K562 (cell line): ENCODE results near the gene XIRP1. TPM values are rescaled to one million over a fixed set of nuclear protein-coding genes. Genes with fewer than 3 reads are reported as not detected.
A peak's percentile ranks its signal among the peaks of the same experiment; 100 is the strongest.

Experiments used
- ATAC-seq: fragments of 200-7000 bp; cut with Tn5 transposase; 3 replicates; pipeline ENCODE4 v1.9.1; 2020; ENCODE audit warnings: moderate library complexity
- BruUV-seq: library from RNA; stranded (reverse); fragments of 400-500 nt; replicated peaks from 2 replicates; lab custom pipeline; 2021; lab: Mats Ljungman, UMichigan
- CTCF ChIA-PET: fragments of 300-600 bp; formaldehyde crosslinking; extraction: SDS; loops from one replicate; lab custom pipeline; 2021; ENCODE audit warnings: low intra/inter-chr PET ratio; lab: Yijun Ruan, JAX
- POLR2A ChIA-PET: fragments of 300-600, 350-650 bp; sonication (Branson Sonifier 250); formaldehyde crosslinking; extraction: SDS; loops from one replicate; lab custom pipeline; 2021; ENCODE audit warnings: antibody characterized with exemption, inconsistent platforms; lab: Yijun Ruan, JAX
- DNase-seq, 4 experiments: peaks; one replicate each; pipeline versions ENCODE4 v3.0.0 to v3.0.0-alpha.2; 2011 to 2018; ENCODE audit warnings: low spot score in 3 of 4, mixed read lengths in 3 of 4; ENCODE audit errors: extremely low read depth in 1 of 4
- FAIRE-seq: peaks from 2 replicates; lab custom pipeline; 2011; peaks lifted over from hg19 to GRCh38; lab: Jason Lieb, UNC
- H2AFZ ChIP-seq: 2 replicates; pipeline ENCODE4 v1.6.0; 2011; ENCODE audit warnings: low read depth, low read length, control low read depth, inconsistent platforms
- H3K27ac ChIP-seq: fragments of 200-600 bp; 3 replicates; pipeline ENCODE4 v1.8.0; 2011; ENCODE audit warnings: low read depth, mild to moderate bottlenecking, control low read depth, inconsistent platforms, low read length, moderate library complexity, mixed read lengths; ENCODE audit errors: extremely low read depth
- H3K27me3 ChIP-seq, 2 experiments: fragments of 300-600 bp in 1 of 2; 2 replicates in 1 of 2; 3 replicates in 1 of 2; pipeline versions ENCODE4 v1.6.0 to v1.8.0; 2011; ENCODE audit warnings: inconsistent platforms in 2 of 2, low read length in 2 of 2, mild to moderate bottlenecking in 1 of 2, mixed read lengths in 1 of 2, moderate library complexity in 1 of 2; ENCODE audit not compliant: control insufficient read depth in 2 of 2, insufficient read depth in 2 of 2
- H3K36me3 ChIP-seq: fragments of 300-600 bp; 3 replicates; pipeline ENCODE4 v1.8.0; 2011; ENCODE audit warnings: mild to moderate bottlenecking, low read length, inconsistent platforms; ENCODE audit not compliant: control insufficient read depth, insufficient read depth
- H3K4me1 ChIP-seq, 2 experiments: fragments of 200-600 bp in 1 of 2; replicated peaks in 1 of 2; 2 replicates in 1 of 2; 3 replicates in 1 of 2; pipeline versions ENCODE4 v1.5.1 to v1.8.0; 2011; ENCODE audit warnings: inconsistent platforms in 2 of 2, low read length in 2 of 2, mild to moderate bottlenecking in 1 of 2, mixed read lengths in 1 of 2, moderate library complexity in 1 of 2; ENCODE audit not compliant: control insufficient read depth in 2 of 2, insufficient read depth in 2 of 2
- H3K4me2 ChIP-seq: 2 replicates; pipeline ENCODE4 v1.6.1; 2011; ENCODE audit warnings: low read length, control low read depth, inconsistent platforms, mixed read lengths; ENCODE audit not compliant: insufficient read depth
- H3K4me3 ChIP-seq: fragments of 200-600 bp; sonication (generic), shearing (Covaris generic); 2 replicates; pipeline ENCODE4 v1.5.1; 2016; ENCODE audit warnings: control low read depth, inconsistent platforms
- H3K79me2 ChIP-seq: fragments of 200-600 bp; 3 replicates; pipeline ENCODE4 v1.8.0; 2011; ENCODE audit warnings: low read length, inconsistent platforms; ENCODE audit not compliant: control insufficient read depth, insufficient read depth
- H3K9ac ChIP-seq, 2 experiments: 2 replicates each; pipeline versions ENCODE4 v1.6.0 to v1.6.1; 2011; ENCODE audit warnings: low read depth in 2 of 2, low read length in 2 of 2, control low read depth in 1 of 2, inconsistent platforms in 1 of 2, mild to moderate bottlenecking in 1 of 2, mixed read lengths in 1 of 2; ENCODE audit not compliant: insufficient read depth in 1 of 2
- H3K9me1 ChIP-seq: one replicate; pipeline ENCODE4 v1.6.0; 2011; ENCODE audit warnings: inconsistent platforms, mild to moderate bottlenecking, low read length, moderate library complexity; ENCODE audit not compliant: control insufficient read depth, insufficient read depth
- H3K9me3 ChIP-seq: replicated peaks from 2 replicates; pipeline ENCODE4 v1.5.1; 2011; ENCODE audit warnings: low read depth, low read length, inconsistent platforms; ENCODE audit not compliant: control insufficient read depth, insufficient read depth
- H4K20me1 ChIP-seq: replicated peaks from 2 replicates; pipeline ENCODE4 v1.6.1; 2011; ENCODE audit warnings: low read length, inconsistent platforms, mixed read lengths; ENCODE audit not compliant: control insufficient read depth, insufficient read depth
- CBX1 ChIP-seq: sonication (generic); IDR thresholded peaks from 2 replicates; pipeline ENCODE4 v1.6.1; 2016; ENCODE audit warnings: antibody characterized with exemption, low read depth, mild to moderate bottlenecking
- MECOM ChIP-seq: fragments of 250-450 bp; sonication (Bioruptor Pico); IDR thresholded peaks from 2 replicates; pipeline ENCODE4 v1.8.0; 2022; ENCODE audit warnings: inconsistent platforms
- PHB2 ChIP-seq: fragments of 450-650 bp; IDR thresholded peaks from 2 replicates; pipeline ENCODE4 v1.6.1; 2017; ENCODE audit warnings: low read depth
- RERE ChIP-seq: sonication (generic); formaldehyde crosslinking; IDR thresholded peaks from 2 replicates; pipeline ENCODE4 v1.8.0; 2023; ENCODE audit warnings: missing genetic modification reagents, mild to moderate bottlenecking, borderline replicate concordance
- RNF2 ChIP-seq: sonication (generic); IDR thresholded peaks from 2 replicates; pipeline ENCODE4 v1.6.1; 2016
- TRIM28 ChIP-seq: fragments of 450-650 bp; IDR thresholded peaks from 2 replicates; pipeline ENCODE4 v1.6.1; 2017
- ZFX ChIP-seq: sonication (generic); formaldehyde crosslinking; IDR thresholded peaks from 2 replicates; pipeline ENCODE4 v1.8.0; 2022; ENCODE audit warnings: mild to moderate bottlenecking, missing genetic modification reagents, moderate library complexity
- ZNF41 ChIP-seq: fragments of 250-450 bp; sonication (Bioruptor Pico); conservative IDR thresholded peaks from 2 replicates; pipeline ENCODE4 v1.4.0; 2020; ENCODE audit warnings: mild to moderate bottlenecking
- ZNF518B ChIP-seq: fragments of 250-450 bp; sonication (Bioruptor Pico); IDR thresholded peaks from 2 replicates; pipeline ENCODE4 v1.5.0; 2021; ENCODE audit warnings: mild to moderate bottlenecking, moderate library complexity
- ZNF766 ChIP-seq: fragments of 200-800 bp; sonication (Bioruptor generic); conservative IDR thresholded peaks from 2 replicates; pipeline ENCODE4 v1.6.1; 2016; ENCODE audit warnings: missing genetic modification characterization, missing compliant biosample characterization
- WGBS: fragments of 100-300 bp; shearing (Covaris generic); methylation state at CpG from one replicate; pipeline ENCODE4 v1.1.6; 2016; ENCODE audit warnings: low coverage, mixed read lengths; ENCODE audit not compliant: insufficient coverage; ENCODE audit errors: missing lambda C conversion rate; 5-methylcytosine and 5-hydroxymethylcytosine counted together
- in situ Hi-C: fragments of 300-500 bp; cut with MboI; formaldehyde crosslinking; loops from 4 replicates; pipeline ENCODE4 v1.15.0; 2018; ENCODE audit warnings: inconsistent platforms, mixed read lengths
- intact Hi-C: fragments of 100-400 bp; cut with micrococcal nuclease; formaldehyde crosslinking; loops from 2 replicates; pipeline ENCODE4 v1.14.2; 2022
- polyA plus RNA-seq, 8 experiments: library from polyadenylated mRNA; depleted of rRNA in 4 of 8; stranded (reverse) in 5 of 8; unstranded in 3 of 8; fragments of >200 nt; fragmentation: Nextera tagmentation in 2 of 8; fragmentation: Illumina TruSeq in 1 of 8; extraction: Ambion mirVana in 2 of 8; extraction: Trizol in 1 of 8; gene quantifications; 2 replicates each; pipeline versions ENCODE4 v1.2.1 to v1.2.3, GENCODE V29; 2011 to 2014; ENCODE audit warnings: inconsistent platforms in 1 of 8, missing spikeins in 1 of 8
- total RNA-seq, 7 experiments: library from RNA; depleted of rRNA in 6 of 7; stranded (reverse); fragments of >200 nt in 6 of 7; fragmentation: Illumina TruSeq in 2 of 7; extraction: Trizol in 2 of 7; gene quantifications; 2 replicates each; pipeline versions ENCODE4 v1.2.1 to v1.2.3, GENCODE V29; 2011 to 2021; ENCODE audit warnings: low replicate concordance in 1 of 7

Gene XIRP1
- total and polyA plus RNA-seq, 9 of the 15 experiments (the other 6 are each of a cell fraction or from before 2014, with no cell fraction given) = 0.03 to 0.27 (median 0.08) TPM; not detected in 3

GRCh38 chr3:39178553-39178952, 13.8 kb downstream of the XIRP1 start:
- H3K4me1 ChIP-seq = peaks cover 49 to 56% of the 10 kb centered on the region in 2 experiments
- no peak overlapping the region for H2AFZ ChIP-seq
- ChIA-PET CTCF (no interaction called here), POLR2A (interaction anchor here (0.7 to 1.9 kb wide), 5 partner anchors 9 to 84 kb away, joined by 3 to 10 read pairs (median 3); no protein-coding TSS in a partner anchor)
- H3K27me3 ChIP-seq = no peaks in the 10 kb centered on the region
- no TSS peak for BruUV-seq
- DNase-seq = peak in 1 of 4 experiments; percentile 32
- FAIRE-seq = no peak
- no peak overlapping the region; the same call in 1 of the 2 replicates for H3K4me3 ChIP-seq
- intact Hi-C loops = no loop called here
- H3K27ac ChIP-seq = no peak overlapping the region
- no peaks in the 10 kb centered on the region for H3K36me3 ChIP-seq
- ATAC-seq = no peak
- H3K9ac ChIP-seq = peak overlapping the region; percentile 67 to 86; a peak in 3 of 4 replicates
- in situ Hi-C loops = no loop called here
- no peaks in the 10 kb centered on the region for H3K9me3 ChIP-seq
- no peaks in the 10 kb centered on the region for H3K9me1 ChIP-seq
- H3K4me2 ChIP-seq = peak overlapping the region; percentile 87
- peaks cover 3% of the 10 kb centered on the region; the same call in 2 of the 3 replicates for H3K79me2 ChIP-seq
- no peaks in the 10 kb centered on the region for H4K20me1 ChIP-seq
- WGBS = 63% methylated on average over 4 of the region's 4 CpGs
- TF ChIP-seq MECOM (CRISPR knock-in tag) (no peak), CBX1 (no peak), RNF2 (no peak), PHB2 (no peak), RERE (CRISPR knock-in tag) (no peak), ZNF41 (no peak), ZFX (CRISPR knock-in tag) (no peak), TRIM28 (no peak), ZNF518B (no peak), ZNF766 (CRISPR knock-in tag) (no peak)
